Astrocyte (in vitro differentiated cells and primary cell): ENCODE results near the gene IL12RB2. TPM values are rescaled to one million over a fixed set of nuclear protein-coding genes. Genes with fewer than 3 reads are reported as not detected.
A peak's percentile ranks its signal among the peaks of the same experiment; 100 is the strongest.

Source experiments
- DNase-seq: peaks from one replicate; pipeline ENCODE4 v3.0.0-alpha.2; 2010; ENCODE audit warnings: low read depth
- FAIRE-seq: peaks from 2 replicates; lab custom pipeline; 2011; peaks lifted over from hg19 to GRCh38; lab: Jason Lieb, UNC
- H2AFZ ChIP-seq: 2 replicates; pipeline ENCODE4 v1.6.0; 2012; ENCODE audit warnings: low read depth, low read length, inconsistent platforms
- H3K27ac ChIP-seq: 2 replicates; pipeline ENCODE4 v1.5.1; 2011; ENCODE audit warnings: low read depth, low read length, inconsistent platforms
- H3K27me3 ChIP-seq: 2 replicates; pipeline ENCODE4 v1.6.0; 2011; ENCODE audit warnings: low read length, inconsistent platforms; ENCODE audit not compliant: insufficient read depth
- H3K36me3 ChIP-seq: 2 replicates; pipeline ENCODE4 v1.5.1; 2011; ENCODE audit warnings: low read length, inconsistent platforms; ENCODE audit not compliant: insufficient read depth
- H3K4me1 ChIP-seq: 2 replicates; pipeline ENCODE4 v1.5.1; 2011; ENCODE audit warnings: low read length, inconsistent platforms; ENCODE audit not compliant: insufficient read depth
- H3K4me2 ChIP-seq: 2 replicates; pipeline ENCODE4 v1.6.0; 2012; ENCODE audit warnings: low read length, inconsistent platforms
- H3K4me3 ChIP-seq: 2 replicates; pipeline ENCODE4 v1.5.1; 2011; ENCODE audit warnings: low read depth, mild to moderate bottlenecking, low read length, inconsistent platforms; ENCODE audit not compliant: insufficient read depth
- H3K79me2 ChIP-seq: 2 replicates; pipeline ENCODE4 v1.6.0; 2012; ENCODE audit warnings: mild to moderate bottlenecking, low read length, inconsistent platforms; ENCODE audit not compliant: insufficient read depth
- H3K9ac ChIP-seq: 2 replicates; pipeline ENCODE4 v1.6.0; 2012; ENCODE audit warnings: mild to moderate bottlenecking, low read length, inconsistent platforms
- H3K9me3 ChIP-seq: 2 replicates; pipeline ENCODE4 v1.5.1; 2012; ENCODE audit warnings: low read depth, mild to moderate bottlenecking, low read length, inconsistent platforms; ENCODE audit not compliant: insufficient read depth
- H4K20me1 ChIP-seq: 2 replicates; pipeline ENCODE4 v1.6.0; 2012; ENCODE audit warnings: low read length, inconsistent platforms; ENCODE audit not compliant: insufficient read depth
- H3K27ac Mint-ChIP-seq: one replicate; pipeline ENCODE4 v1.8.0; 2021; ENCODE audit warnings: mild to moderate bottlenecking, mixed read lengths; ENCODE audit not compliant: unreplicated experiment
- H3K27me3 Mint-ChIP-seq: one replicate; pipeline ENCODE4 v1.8.0; 2021; ENCODE audit warnings: low read depth, mixed read lengths; ENCODE audit not compliant: unreplicated experiment
- H3K36me3 Mint-ChIP-seq: one replicate; pipeline ENCODE4 v1.8.0; 2021; ENCODE audit warnings: low read depth, mixed read lengths; ENCODE audit not compliant: unreplicated experiment
- H3K4me1 Mint-ChIP-seq: one replicate; pipeline ENCODE4 v1.8.0; 2021; ENCODE audit warnings: low read depth, mixed read lengths; ENCODE audit not compliant: unreplicated experiment
- H3K4me3 Mint-ChIP-seq: one replicate; pipeline ENCODE4 v1.8.0; 2021; ENCODE audit warnings: mild to moderate bottlenecking, moderate library complexity, mixed read lengths; ENCODE audit not compliant: unreplicated experiment
- H3K9me3 Mint-ChIP-seq: one replicate; pipeline ENCODE4 v1.8.0; 2021; ENCODE audit warnings: mild to moderate bottlenecking, mixed read lengths; ENCODE audit not compliant: unreplicated experiment
- EZH2 ChIP-seq: IDR thresholded peaks from 2 replicates; pipeline ENCODE4 v1.6.1; 2012; ENCODE audit warnings: mild to moderate bottlenecking, low read length, inconsistent platforms; ENCODE audit not compliant: insufficient read depth
- total RNA-seq: library from RNA; stranded (reverse); gene quantifications from 2 replicates; pipeline ENCODE4 v1.2.1, GENCODE V29; 2021
- TF ChIP-seq, protein P1 (sequence below): IDR thresholded peaks from 2 replicates; pipeline ENCODE4 v1.5.1; 2011; ENCODE audit warnings: low read depth, mild to moderate bottlenecking, inconsistent platforms, low read length, moderate library complexity; ENCODE audit not compliant: insufficient read depth

IL12RB2 gene
- total RNA-seq, 1 donor from 2014 or later: 0.11 TPM

DNA sequence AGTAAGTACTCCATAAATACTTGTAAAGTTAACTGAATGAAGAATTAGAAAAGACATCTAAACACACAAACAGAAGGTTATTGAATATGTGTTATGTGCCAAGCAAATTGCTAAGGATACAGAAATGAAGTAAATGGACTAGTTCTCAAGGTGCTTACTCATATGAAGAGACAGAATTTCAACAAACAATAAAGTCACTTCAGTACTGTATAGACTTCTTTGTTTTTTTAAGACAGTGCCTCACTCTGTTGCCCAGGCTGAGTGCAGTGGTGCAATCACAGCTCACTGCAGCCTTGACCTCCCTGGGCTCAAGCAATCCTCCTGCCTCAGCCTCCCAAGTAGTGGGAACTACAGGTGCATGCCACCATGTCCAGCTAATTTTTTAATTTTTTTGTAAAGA is 65.2 kb downstream of the IL12RB2 start:
- Mint-ChIP-seq H3K4me3 (no peak overlapping the region), H3K27ac (no peak overlapping the region), H3K36me3 (peaks cover 4% of the 10 kb centered on the region), H3K4me1 (peaks cover 11% of the 10 kb centered on the region), H3K27me3 (no peaks in the 10 kb centered on the region), H3K9me3 (peaks cover 3% of the 10 kb centered on the region)
- Histone ChIP-seq H3K4me2 (no peak overlapping the region), H2AFZ (no peak overlapping the region), H3K9me3 (no peaks in the 10 kb centered on the region), H4K20me1 (no peaks in the 10 kb centered on the region), H3K4me1 (no peaks in the 10 kb centered on the region), H3K4me3 (no peak overlapping the region), H3K36me3 (no peaks in the 10 kb centered on the region), H3K27me3 (no peaks in the 10 kb centered on the region), H3K79me2 (no peaks in the 10 kb centered on the region), H3K9ac (no peak overlapping the region), H3K27ac (no peak overlapping the region)
- no peak for DNase-seq
- no peak for TF ChIP-seq EZH2
- TF ChIP-seq, protein P1, sequence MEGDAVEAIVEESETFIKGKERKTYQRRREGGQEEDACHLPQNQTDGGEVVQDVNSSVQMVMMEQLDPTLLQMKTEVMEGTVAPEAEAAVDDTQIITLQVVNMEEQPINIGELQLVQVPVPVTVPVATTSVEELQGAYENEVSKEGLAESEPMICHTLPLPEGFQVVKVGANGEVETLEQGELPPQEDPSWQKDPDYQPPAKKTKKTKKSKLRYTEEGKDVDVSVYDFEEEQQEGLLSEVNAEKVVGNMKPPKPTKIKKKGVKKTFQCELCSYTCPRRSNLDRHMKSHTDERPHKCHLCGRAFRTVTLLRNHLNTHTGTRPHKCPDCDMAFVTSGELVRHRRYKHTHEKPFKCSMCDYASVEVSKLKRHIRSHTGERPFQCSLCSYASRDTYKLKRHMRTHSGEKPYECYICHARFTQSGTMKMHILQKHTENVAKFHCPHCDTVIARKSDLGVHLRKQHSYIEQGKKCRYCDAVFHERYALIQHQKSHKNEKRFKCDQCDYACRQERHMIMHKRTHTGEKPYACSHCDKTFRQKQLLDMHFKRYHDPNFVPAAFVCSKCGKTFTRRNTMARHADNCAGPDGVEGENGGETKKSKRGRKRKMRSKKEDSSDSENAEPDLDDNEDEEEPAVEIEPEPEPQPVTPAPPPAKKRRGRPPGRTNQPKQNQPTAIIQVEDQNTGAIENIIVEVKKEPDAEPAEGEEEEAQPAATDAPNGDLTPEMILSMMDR: no peak
- no peak for FAIRE-seq

DNA sequence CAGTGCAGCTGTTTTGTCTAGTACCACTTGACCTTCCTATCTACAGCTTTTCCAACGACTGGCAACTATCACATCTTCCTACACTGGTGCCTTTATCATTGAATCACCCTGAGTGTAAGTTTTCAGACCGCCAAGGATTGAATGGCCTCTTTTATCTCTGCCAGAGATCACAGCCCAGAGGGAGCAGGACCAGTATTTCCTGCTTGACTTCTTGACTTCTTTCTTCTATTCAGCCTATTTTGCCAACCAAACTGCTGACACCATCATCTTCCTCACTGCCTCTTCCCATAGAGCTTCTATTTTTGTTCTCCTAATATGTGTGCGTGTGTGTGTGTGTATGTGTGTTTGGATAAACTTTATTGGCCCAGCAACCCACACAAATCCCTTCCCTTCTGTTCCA is 68.7 kb downstream of the IL12RB2 start:
- Histone ChIP-seq H3K9ac (no peak overlapping the region), H3K36me3 (no peaks in the 10 kb centered on the region), H3K4me1 (no peaks in the 10 kb centered on the region), H3K79me2 (no peaks in the 10 kb centered on the region), H4K20me1 (no peaks in the 10 kb centered on the region), H3K27me3 (no peaks in the 10 kb centered on the region), H3K4me2 (no peak overlapping the region), H3K27ac (no peak overlapping the region), H3K9me3 (no peaks in the 10 kb centered on the region), H3K4me3 (no peak overlapping the region), H2AFZ (no peak overlapping the region)
- peaks cover 6% of the 10 kb centered on the region for H3K36me3 Mint-ChIP-seq
- no peak for TF ChIP-seq EZH2
- TF ChIP-seq, protein P1: no peak
- no peak for DNase-seq
- H3K27me3 Mint-ChIP-seq: no peaks in the 10 kb centered on the region
- H3K27ac Mint-ChIP-seq: no peak overlapping the region
- H3K4me3 Mint-ChIP-seq: no peak overlapping the region
- no peak for FAIRE-seq
- H3K9me3 Mint-ChIP-seq: peaks cover 3% of the 10 kb centered on the region
- peaks cover 11% of the 10 kb centered on the region for H3K4me1 Mint-ChIP-seq

DNA sequence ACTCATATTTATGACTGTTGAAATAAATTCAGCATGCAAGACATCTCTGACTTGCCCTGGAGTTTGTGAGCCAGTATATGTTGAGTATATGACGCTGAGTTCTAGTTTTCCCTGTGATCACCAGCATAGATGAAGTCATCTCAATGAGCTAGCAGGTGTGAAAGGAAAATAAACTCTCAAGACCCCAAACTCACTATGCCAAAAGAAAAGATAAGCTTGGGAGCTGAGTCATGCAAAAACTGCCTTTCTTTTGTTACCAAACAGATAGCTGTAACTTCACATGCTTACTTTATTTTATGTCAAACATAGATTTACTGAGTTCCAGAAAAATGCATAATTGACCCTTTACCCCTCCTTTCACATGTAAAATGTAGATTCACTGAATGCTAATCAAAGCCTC is 69.6 kb downstream of the IL12RB2 start:
- Mint-ChIP-seq H3K4me3 (no peak overlapping the region), H3K27me3 (no peaks in the 10 kb centered on the region), H3K4me1 (peaks cover 8% of the 10 kb centered on the region), H3K9me3 (peaks cover 3% of the 10 kb centered on the region), H3K27ac (no peak overlapping the region), H3K36me3 (peaks cover 6% of the 10 kb centered on the region)
- Histone ChIP-seq H4K20me1 (no peaks in the 10 kb centered on the region), H3K9ac (no peak overlapping the region), H3K4me1 (no peaks in the 10 kb centered on the region), H3K4me2 (no peak overlapping the region), H3K36me3 (no peaks in the 10 kb centered on the region), H3K27me3 (no peaks in the 10 kb centered on the region), H3K4me3 (no peak overlapping the region), H3K79me2 (no peaks in the 10 kb centered on the region), H3K27ac (no peak overlapping the region), H3K9me3 (no peaks in the 10 kb centered on the region), H2AFZ (no peak overlapping the region)
- DNase-seq (peak; percentile 45), FAIRE-seq (no peak)
- TF ChIP-seq, protein P1: no peak
- no peak for TF ChIP-seq EZH2
